MM.1S (cell line): ENCODE data around the gene DRG2.

ENCODE experiments used
- EZH2 ChIP-seq: fragments of 300-600 bp; sonication (generic); optimal IDR thresholded peaks from 2 replicates; pipeline ENCODE3; 2017; ENCODE audit warnings: low read depth, mild to moderate bottlenecking, antibody characterized with exemption, low read length, mixed read lengths
- EZH2phosphoT487 ChIP-seq: fragments of 300-600 bp; sonication (generic); IDR thresholded peaks from 2 replicates; pipeline ENCODE4 v1.6.1; 2018; ENCODE audit warnings: antibody characterized with exemption, low read length
- TF ChIP-seq, protein P1 (sequence below): fragments of 300-600 bp; sonication (generic); IDR thresholded peaks from 2 replicates; pipeline ENCODE4 v1.5.1; 2016; ENCODE audit warnings: antibody characterized with exemption, low read length, mixed read lengths

DNA sequence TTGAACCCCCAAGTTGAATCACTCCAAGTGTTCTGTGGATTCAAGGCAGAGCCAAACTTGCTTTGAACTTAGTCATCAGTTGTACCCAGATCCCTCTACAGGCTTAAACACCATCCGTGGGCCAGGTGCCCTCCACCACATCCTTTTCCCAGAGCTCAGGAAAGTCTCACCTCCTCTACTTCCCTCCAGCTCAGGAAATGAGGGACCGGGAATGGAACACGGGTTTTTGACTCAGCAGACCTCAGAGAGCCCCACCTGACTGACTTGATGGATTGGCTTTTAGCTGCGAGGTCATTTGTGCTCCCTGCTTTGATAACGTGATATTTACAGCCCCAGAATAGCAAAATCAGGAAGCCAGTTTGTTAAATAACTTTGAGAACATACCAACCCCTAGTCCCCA is 28.5 kb upstream of the DRG2 start:
- no peak for TF ChIP-seq EZH2phosphoT487
- no peak for TF ChIP-seq EZH2
- TF ChIP-seq, protein P1, sequence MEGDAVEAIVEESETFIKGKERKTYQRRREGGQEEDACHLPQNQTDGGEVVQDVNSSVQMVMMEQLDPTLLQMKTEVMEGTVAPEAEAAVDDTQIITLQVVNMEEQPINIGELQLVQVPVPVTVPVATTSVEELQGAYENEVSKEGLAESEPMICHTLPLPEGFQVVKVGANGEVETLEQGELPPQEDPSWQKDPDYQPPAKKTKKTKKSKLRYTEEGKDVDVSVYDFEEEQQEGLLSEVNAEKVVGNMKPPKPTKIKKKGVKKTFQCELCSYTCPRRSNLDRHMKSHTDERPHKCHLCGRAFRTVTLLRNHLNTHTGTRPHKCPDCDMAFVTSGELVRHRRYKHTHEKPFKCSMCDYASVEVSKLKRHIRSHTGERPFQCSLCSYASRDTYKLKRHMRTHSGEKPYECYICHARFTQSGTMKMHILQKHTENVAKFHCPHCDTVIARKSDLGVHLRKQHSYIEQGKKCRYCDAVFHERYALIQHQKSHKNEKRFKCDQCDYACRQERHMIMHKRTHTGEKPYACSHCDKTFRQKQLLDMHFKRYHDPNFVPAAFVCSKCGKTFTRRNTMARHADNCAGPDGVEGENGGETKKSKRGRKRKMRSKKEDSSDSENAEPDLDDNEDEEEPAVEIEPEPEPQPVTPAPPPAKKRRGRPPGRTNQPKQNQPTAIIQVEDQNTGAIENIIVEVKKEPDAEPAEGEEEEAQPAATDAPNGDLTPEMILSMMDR, result no peak
